HFFc6 (cell line): Measurements from ENCODE around the gene IL37. TPM values are rescaled to one million over a fixed set of nuclear protein-coding genes. Genes with fewer than 3 reads are reported as not detected.
"Not testable (repeated sequence)": the region's sequence is repeated elsewhere in the genome, so short reads cannot be mapped to it uniquely, and the experiment has no call there.

Experiments used
- DNase-seq: peaks from one replicate; pipeline ENCODE4 v3.0.0-alpha.2; 2018
- H3K27ac Mint-ChIP-seq: 2 replicates; pipeline ENCODE4 v1.8.0; 2020; ENCODE audit warnings: mild to moderate bottlenecking, mixed read lengths
- H3K27me3 Mint-ChIP-seq: 2 replicates; pipeline ENCODE4 v1.8.0; 2021; ENCODE audit warnings: mild to moderate bottlenecking, moderate library complexity, mixed read lengths; ENCODE audit not compliant: insufficient read depth
- H3K36me3 Mint-ChIP-seq: 2 replicates; pipeline ENCODE4 v1.8.0; 2021; ENCODE audit warnings: low read depth, mixed read lengths
- H3K4me1 Mint-ChIP-seq: 2 replicates; pipeline ENCODE4 v1.8.0; 2020; ENCODE audit warnings: low read depth, mixed read lengths
- H3K4me3 Mint-ChIP-seq: 2 replicates; pipeline ENCODE4 v1.8.0; 2020; ENCODE audit warnings: mild to moderate bottlenecking, moderate library complexity, mixed read lengths
- H3K9me3 Mint-ChIP-seq: 2 replicates; pipeline ENCODE4 v1.8.0; 2020; ENCODE audit warnings: mild to moderate bottlenecking, mixed read lengths
- CTCF ChIP-seq: fragments of 200-600 bp; sonication (generic); IDR thresholded peaks from 2 replicates; pipeline ENCODE4 v1.5.0; 2021; ENCODE audit warnings: antibody characterized with exemption, mild to moderate bottlenecking
- total RNA-seq, 6 experiments: library from RNA; stranded (reverse); fragmentation: NEBNext Ultra II Directional; extraction: Animal tissue kit (Norgen Biotek cat#: 25700); gene quantifications; 2 replicates in 1 of 6; 3 replicates in 5 of 6; pipeline ENCODE4 v1.2.3, GENCODE V29; 2021

Gene IL37
- total RNA-seq, 6 experiments from 2014 or later, result not detected

GRCh38 chr2:112924360-112924759 lies 13.4 kb downstream of the IL37 start:
- no peak for DNase-seq
- no peak overlapping the region for H3K27ac Mint-ChIP-seq
- H3K4me3 Mint-ChIP-seq, result no peak overlapping the region
- no peaks in the 10 kb centered on the region for H3K9me3 Mint-ChIP-seq
- TF ChIP-seq CTCF, result no peak
- peaks cover 14% of the 10 kb centered on the region for H3K27me3 Mint-ChIP-seq
- peaks cover 19% of the 10 kb centered on the region for H3K4me1 Mint-ChIP-seq
- peaks cover 5% of the 10 kb centered on the region; the same call in 1 of the 2 replicates for H3K36me3 Mint-ChIP-seq

- peaks cover 2% of the 10 kb centered on the region; the same call in 1 of the 2 replicates for H3K36me3 Mint-ChIP-seq
These were observed 13.9 kb downstream of the IL37 start for GRCh38 chr2:112924821-112925220.

GRCh38 chr2:112926707-112927106 lies 15.7 kb downstream of the IL37 start:
- peaks cover 17% of the 10 kb centered on the region for H3K27me3 Mint-ChIP-seq
- H3K4me1 Mint-ChIP-seq, result 0 out of 2 replicates have a peak, but pooled peaks cover 5% of the 10 kb centered on the region
- no peak overlapping the region for H3K4me3 Mint-ChIP-seq
- no peak overlapping the region for H3K27ac Mint-ChIP-seq
- no peaks in the 10 kb centered on the region for H3K9me3 Mint-ChIP-seq
- no peak for TF ChIP-seq CTCF
- no peaks in the 10 kb centered on the region for H3K36me3 Mint-ChIP-seq
- no peak for DNase-seq

More at GRCh38 chr2:112924821-112925220, 13.9 kb downstream of the IL37 start:
- Mint-ChIP-seq H3K4me3 (no peak overlapping the region), H3K27me3 (peaks cover 14% of the 10 kb centered on the region), H3K27ac (no peak overlapping the region), H3K4me1 (peaks cover 19% of the 10 kb centered on the region), H3K9me3 (no peaks in the 10 kb centered on the region)
- DNase-seq, result no peak
- no peak for TF ChIP-seq CTCF

GRCh38 chr2:112927745-112928144 lies 16.8 kb downstream of the IL37 start:
- Mint-ChIP-seq H3K4me1 (0 out of 2 replicates have a peak, but pooled peaks cover 5% of the 10 kb centered on the region), H3K36me3 (no peaks in the 10 kb centered on the region), H3K27me3 (peaks cover 17% of the 10 kb centered on the region), H3K9me3 (no peaks in the 10 kb centered on the region), H3K27ac (no peak overlapping the region), H3K4me3 (no peak overlapping the region)
- DNase-seq, result no peak
- no peak for TF ChIP-seq CTCF

GRCh38 chr2:112933261-112933660 lies 22.3 kb downstream of the IL37 start:
- H3K4me3 Mint-ChIP-seq, result no peak overlapping the region

GRCh38 chr2:112934117-112934516 lies 23.2 kb downstream of the IL37 start:
- not testable (repeated sequence) for H3K9me3 Mint-ChIP-seq, DNase-seq, H3K4me3 Mint-ChIP-seq, H3K36me3 Mint-ChIP-seq, H3K27ac Mint-ChIP-seq, H3K27me3 Mint-ChIP-seq
- peaks cover 21% of the 10 kb centered on the region for H3K4me1 Mint-ChIP-seq

More at GRCh38 chr2:112933261-112933660, 22.3 kb downstream of the IL37 start:
- peaks cover 6% of the 10 kb centered on the region for H3K27me3 Mint-ChIP-seq
- TF ChIP-seq CTCF, result no peak
- no peak for DNase-seq
- H3K27ac Mint-ChIP-seq, result no peak overlapping the region
- H3K4me1 Mint-ChIP-seq, result peaks cover 14% of the 10 kb centered on the region
- H3K9me3 Mint-ChIP-seq, result no peaks in the 10 kb centered on the region
- no peaks in the 10 kb centered on the region for H3K36me3 Mint-ChIP-seq
